ENCODE data around the gene DTNBP1. TPM values are rescaled to one million over a fixed set of nuclear protein-coding genes. Genes with fewer than 3 reads are reported as not detected.

The DTNBP1 gene
- polyA plus RNA-seq, 2 of the 4 experiments (the other 2 are of a cell fraction), result 8.4 to 8.7 TPM

- Histone ChIP-seq H3K9me3 (no peaks in the 10 kb centered on the region), H3K4me2 (no peak overlapping the region), H3K4me3 (no peak overlapping the region), H3K4me1 (0 out of 3 replicates have a peak, but pooled peaks cover 3% of the 10 kb centered on the region), H3K27ac (no peak overlapping the region)
- ChIA-PET CTCF (interaction anchor here (1.1 to 1.2 kb wide), 2 partner anchors 15 to 119 kb away, joined by 4 to 5 read pairs; no protein-coding TSS in a partner anchor), POLR2A (no interaction called here)
- ATAC-seq (no peak), FAIRE-seq (no peak), DNase-seq (ENCODE audit: low read depth in 1 of 2, low spot score in 1 of 2) (no peak)
- WGBS (ENCODE audit: missing lambda C conversion rate), result 98% methylated on average over 15 of the region's 18 CpGs
- TF ChIP-seq TFCP2L1 (CRISPR knock-in tag; IDR thresholded peaks at IDR 0.05), result no peak
- TF ChIP-seq E2F6 (IDR thresholded peaks at IDR 0.05; ENCODE audit: borderline replicate concordance, low read depth), result no peak
- no peak for TF ChIP-seq RCOR1 (IDR thresholded peaks at IDR 0.05; ENCODE audit: low read depth, low read length)
- TF ChIP-seq BHLHE40 (IDR thresholded peaks at IDR 0.05; ENCODE audit: low read depth, low read length), result no peak
- TF ChIP-seq ZNF302 (CRISPR knock-in tag; IDR thresholded peaks at IDR 0.05), result no peak
- TF ChIP-seq ZFP36 (IDR thresholded peaks at IDR 0.05; ENCODE audit: borderline replicate concordance, partially characterized antibody), result no peak
- TF ChIP-seq POLR2A (IDR thresholded peaks at IDR 0.05; ENCODE audit: low read length), result no peak
- no peak for TF ChIP-seq RAD21 (conservative IDR thresholded peaks at IDR 0.05 in 1 of 2, IDR thresholded peaks at IDR 0.05 in 1 of 2)
- no peak for TF ChIP-seq JUN (IDR thresholded peaks at IDR 0.05)
- TF ChIP-seq EHMT2 (IDR thresholded peaks at IDR 0.05; ENCODE audit: low read depth), result no peak
- TF ChIP-seq FOXS1 (CRISPR knock-in tag; IDR thresholded peaks at IDR 0.05), result no peak
- TF ChIP-seq ATOH8 (CRISPR knock-in tag; IDR thresholded peaks at IDR 0.05; ENCODE audit: low read depth), result no peak
- TF ChIP-seq MAX (IDR thresholded peaks at IDR 0.05), result no peak
- TF ChIP-seq BCL3 (IDR thresholded peaks at IDR 0.05), result no peak
- TF ChIP-seq ZSCAN20 (CRISPR knock-in tag; IDR thresholded peaks at IDR 0.05), result no peak
- no peak for TF ChIP-seq HMGXB4 (CRISPR knock-in tag; IDR thresholded peaks at IDR 0.05; ENCODE audit: borderline replicate concordance)
- TF ChIP-seq KDM1A (IDR thresholded peaks at IDR 0.05; ENCODE audit: low read depth), result no peak
These were observed 157.3 kb downstream of the DTNBP1 start for GRCh38 chr6:15505463-15505918.

GRCh38 chr6:15504581-15505350 lies 158.1 kb downstream of the DTNBP1 start:
- ChIA-PET POLR2A (no interaction called here), CTCF (interaction anchor here (0.6 to 1.5 kb wide), 5 partner anchors 12 to 173 kb away, joined by 4 to 7 read pairs (median 5); no protein-coding TSS in a partner anchor)
- FAIRE-seq (no peak), ATAC-seq (no peak), DNase-seq (ENCODE audit: low read depth in 1 of 2, low spot score in 1 of 2) (no peak)
- 92% methylated on average over 22 of the region's 26 CpGs for WGBS (ENCODE audit: missing lambda C conversion rate)
- H3K9me3 ChIP-seq, result no peaks in the 10 kb centered on the region
- H3K4me3 ChIP-seq, result no peak overlapping the region
- H3K4me2 ChIP-seq, result no peak overlapping the region
- H3K27ac ChIP-seq, result no peak overlapping the region
- 0 out of 3 replicates have a peak, but pooled peaks cover 3% of the 10 kb centered on the region for H3K4me1 ChIP-seq
- TF ChIP-seq JUN (IDR thresholded peaks at IDR 0.05) (no peak), ATOH8 (CRISPR knock-in tag; IDR thresholded peaks at IDR 0.05; ENCODE audit: low read depth) (no peak), FOXS1 (CRISPR knock-in tag; IDR thresholded peaks at IDR 0.05) (no peak), HES2 (IDR thresholded peaks at IDR 0.05) (no peak), SREBF2 (IDR thresholded peaks at IDR 0.05) (no peak), RAD21 (conservative IDR thresholded peaks at IDR 0.05 in 1 of 2, IDR thresholded peaks at IDR 0.05 in 1 of 2) (no peak), MAX (IDR thresholded peaks at IDR 0.05) (no peak), ZC3H11A (IDR thresholded peaks at IDR 0.05) (no peak), HMGXB4 (CRISPR knock-in tag; IDR thresholded peaks at IDR 0.05; ENCODE audit: borderline replicate concordance) (no peak), CHD4 (IDR thresholded peaks at IDR 0.05; ENCODE audit: borderline replicate concordance) (no peak), FOSL2 (IDR thresholded peaks at IDR 0.05) (no peak), FOSL2 (CRISPR knock-in tag; IDR thresholded peaks at IDR 0.05) (no peak), HOXA7 (CRISPR knock-in tag; IDR thresholded peaks at IDR 0.05) (no peak), FOSB (CRISPR knock-in tag; IDR thresholded peaks at IDR 0.05) (no peak), ZNF302 (CRISPR knock-in tag; IDR thresholded peaks at IDR 0.05) (no peak), NPAS2 (CRISPR knock-in tag; IDR thresholded peaks at IDR 0.05; ENCODE audit: borderline replicate concordance) (no peak), EHF (CRISPR knock-in tag; IDR thresholded peaks at IDR 0.05) (no peak), HDAC2 (IDR thresholded peaks at IDR 0.05) (no peak)
